ENCODE data around the gene CDK19. TPM values are rescaled to one million over a fixed set of nuclear protein-coding genes. Genes with fewer than 3 reads are reported as not detected.

CDK19 gene
- polyA plus RNA-seq, 3 donors from 2014 or later = 1.7 to 5.2 (median 2.4) TPM

- no peak for DNase-seq
These were observed 165.6 kb downstream of the CDK19 start for GRCh38 chr6:110649704-110650103.

GRCh38 chr6:110646951-110647910 lies 168.0 kb downstream of the CDK19 start:
- no peak for DNase-seq
- Mint-ChIP-seq H3K4me1 (no peaks in the 10 kb centered on the region), H3K27me3 (ENCODE audit: low read depth in 3 of 3) (peaks cover 0 to 5% (median 2%) of the 10 kb centered on the region in 3 donors), H3K36me3 (peaks cover 12 to 15% (median 14%) of the 10 kb centered on the region in 3 donors), H3K27ac (no peak overlapping the region), H3K4me3 (no peak overlapping the region), H3K9me3 (no peaks in the 10 kb centered on the region)

More at GRCh38 chr6:110649704-110650103, 165.6 kb downstream of the CDK19 start:
- H3K36me3 Mint-ChIP-seq = peaks cover 12 to 14% (median 12%) of the 10 kb centered on the region in 3 donors
- no peaks in the 10 kb centered on the region for H3K9me3 Mint-ChIP-seq
- H3K4me1 Mint-ChIP-seq = peaks cover 11 to 14% of the 10 kb centered on the region in 2 donors
- no peak overlapping the region for H3K4me3 Mint-ChIP-seq
- no peak overlapping the region for H3K27ac Mint-ChIP-seq
- peaks cover 0 to 5% (median 2%) of the 10 kb centered on the region in 3 donors for H3K27me3 Mint-ChIP-seq (ENCODE audit: low read depth in 3 of 3)

- DNase-seq = no peak
- Mint-ChIP-seq H3K36me3 (peaks cover 12 to 18% (median 15%) of the 10 kb centered on the region in 3 donors), H3K27ac (no peak overlapping the region), H3K9me3 (no peaks in the 10 kb centered on the region), H3K4me1 (no peaks in the 10 kb centered on the region), H3K4me3 (no peak overlapping the region), H3K27me3 (ENCODE audit: low read depth in 3 of 3) (peaks cover 0 to 5% (median 2%) of the 10 kb centered on the region in 3 donors)
These were observed 168.9 kb downstream of the CDK19 start for GRCh38 chr6:110646419-110646698.

- Mint-ChIP-seq H3K27me3 (ENCODE audit: low read depth in 3 of 3) (peaks cover 0 to 5% (median 2%) of the 10 kb centered on the region in 3 donors), H3K4me3 (no peak overlapping the region), H3K36me3 (peaks cover 11 to 18% (median 15%) of the 10 kb centered on the region in 3 donors), H3K9me3 (no peaks in the 10 kb centered on the region), H3K4me1 (no peaks in the 10 kb centered on the region), H3K27ac (no peak overlapping the region)
- no peak for DNase-seq
These were observed 169.4 kb downstream of the CDK19 start for GRCh38 chr6:110645685-110646418.

- Mint-ChIP-seq H3K9me3 (no peaks in the 10 kb centered on the region), H3K27ac (no peak overlapping the region), H3K4me3 (no peak overlapping the region), H3K27me3 (ENCODE audit: low read depth in 3 of 3) (peaks cover 0 to 5% (median 2%) of the 10 kb centered on the region in 3 donors), H3K4me1 (peaks cover 0 to 1% of the 10 kb centered on the region in 2 donors), H3K36me3 (peaks cover 17 to 26% (median 25%) of the 10 kb centered on the region in 3 donors)
- DNase-seq = no peak
These were observed 172.1 kb downstream of the CDK19 start for GRCh38 chr6:110643175-110643574.

GRCh38 chr6:110642711-110643110 lies 172.6 kb downstream of the CDK19 start:
- no peak overlapping the region for H3K4me3 Mint-ChIP-seq
- no peaks in the 10 kb centered on the region for H3K9me3 Mint-ChIP-seq
- DNase-seq = no peak
- peaks cover 21 to 30% (median 22%) of the 10 kb centered on the region in 3 donors for H3K36me3 Mint-ChIP-seq
- peaks cover 0 to 5% (median 2%) of the 10 kb centered on the region in 3 donors for H3K27me3 Mint-ChIP-seq (ENCODE audit: low read depth in 3 of 3)
- peaks cover 0 to 1% of the 10 kb centered on the region in 2 donors for H3K4me1 Mint-ChIP-seq
- H3K27ac Mint-ChIP-seq = no peak overlapping the region

GRCh38 chr6:110636781-110637180 lies 178.5 kb downstream of the CDK19 start:
- H3K4me3 Mint-ChIP-seq = no peak overlapping the region
- peaks cover 7 to 10% of the 10 kb centered on the region in 2 donors for H3K4me1 Mint-ChIP-seq
- no peak overlapping the region for H3K27ac Mint-ChIP-seq
- H3K27me3 Mint-ChIP-seq (ENCODE audit: low read depth in 3 of 3) = no peaks in the 10 kb centered on the region
- peaks cover 14 to 26% (median 21%) of the 10 kb centered on the region in 3 donors for H3K36me3 Mint-ChIP-seq
- no peaks in the 10 kb centered on the region for H3K9me3 Mint-ChIP-seq
- DNase-seq = no peak

GRCh38 chr6:110635096-110635495 lies 180.2 kb downstream of the CDK19 start:
- H3K27ac Mint-ChIP-seq = peak overlapping the region in 1 of 6 donors; percentile 28
- peaks cover 9 to 20% (median 18%) of the 10 kb centered on the region in 3 donors for H3K36me3 Mint-ChIP-seq
- no peak overlapping the region for H3K4me3 Mint-ChIP-seq

GRCh38 chr6:110633731-110634213 lies 181.5 kb downstream of the CDK19 start:
- Mint-ChIP-seq H3K9me3 (no peaks in the 10 kb centered on the region), H3K4me1 (peaks cover 7 to 9% of the 10 kb centered on the region in 2 donors), H3K27ac (no peak overlapping the region), H3K27me3 (ENCODE audit: low read depth in 3 of 3) (no peaks in the 10 kb centered on the region), H3K36me3 (peaks cover 4 to 15% (median 14%) of the 10 kb centered on the region in 3 donors), H3K4me3 (no peak overlapping the region)
- DNase-seq = no peak

More at GRCh38 chr6:110635096-110635495, 180.2 kb downstream of the CDK19 start:
- no peak for DNase-seq
- no peaks in the 10 kb centered on the region for H3K9me3 Mint-ChIP-seq
- H3K27me3 Mint-ChIP-seq (ENCODE audit: low read depth in 3 of 3) = no peaks in the 10 kb centered on the region
- peaks cover 7 to 9% of the 10 kb centered on the region in 2 donors for H3K4me1 Mint-ChIP-seq

- Mint-ChIP-seq H3K27ac (peak overlapping the region in 1 of 6 donors; percentile 31), H3K4me3 (no peak overlapping the region), H3K27me3 (ENCODE audit: low read depth in 3 of 3) (no peaks in the 10 kb centered on the region)
These were observed 186.1 kb downstream of the CDK19 start for GRCh38 chr6:110629153-110629552.

GRCh38 chr6:110628330-110628729 lies 186.9 kb downstream of the CDK19 start:
- Mint-ChIP-seq H3K36me3 (peaks cover 5 to 16% (median 12%) of the 10 kb centered on the region in 3 donors), H3K4me1 (no peaks in the 10 kb centered on the region), H3K27ac (no peak overlapping the region), H3K27me3 (ENCODE audit: low read depth in 3 of 3) (no peaks in the 10 kb centered on the region), H3K9me3 (no peaks in the 10 kb centered on the region), H3K4me3 (no peak overlapping the region)
- DNase-seq = no peak

More at GRCh38 chr6:110629153-110629552, 186.1 kb downstream of the CDK19 start:
- peaks cover 5 to 16% (median 12%) of the 10 kb centered on the region in 3 donors for H3K36me3 Mint-ChIP-seq
- DNase-seq = no peak
- no peaks in the 10 kb centered on the region for H3K9me3 Mint-ChIP-seq
- H3K4me1 Mint-ChIP-seq = no peaks in the 10 kb centered on the region

- H3K9me3 Mint-ChIP-seq = no peaks in the 10 kb centered on the region
- H3K36me3 Mint-ChIP-seq = peaks cover 14 to 32% (median 28%) of the 10 kb centered on the region in 3 donors
- no peaks in the 10 kb centered on the region for H3K27me3 Mint-ChIP-seq (ENCODE audit: low read depth in 3 of 3)
- H3K4me3 Mint-ChIP-seq = no peak overlapping the region
- H3K27ac Mint-ChIP-seq = no peak overlapping the region
- no peak for DNase-seq
- H3K4me1 Mint-ChIP-seq = no peaks in the 10 kb centered on the region
These were observed 188.8 kb downstream of the CDK19 start for GRCh38 chr6:110626442-110626841.

- Mint-ChIP-seq H3K4me3 (no peak overlapping the region), H3K27ac (no peak overlapping the region), H3K27me3 (ENCODE audit: low read depth in 3 of 3) (no peaks in the 10 kb centered on the region), H3K36me3 (peaks cover 15 to 35% (median 31%) of the 10 kb centered on the region in 3 donors), H3K4me1 (no peaks in the 10 kb centered on the region), H3K9me3 (no peaks in the 10 kb centered on the region)
- DNase-seq = no peak
These were observed 189.4 kb downstream of the CDK19 start for GRCh38 chr6:110625883-110626282.

Data from immature natural killer cell (primary cell).